NB4 (cell line): ENCODE measurements around the gene DLX3.

ENCODE experiments used
- POLR2A ChIP-seq: IDR thresholded peaks from 2 replicates; pipeline ENCODE4 v1.6.1; 2011; ENCODE audit warnings: mild to moderate bottlenecking; ENCODE audit not compliant: insufficient read length; ENCODE audit errors: extremely low read depth
- TF ChIP-seq, protein P1 (sequence below): IDR thresholded peaks from one replicate; pipeline ENCODE4 v1.5.1; 2012; ENCODE audit warnings: low read depth, low read length
- TF ChIP-seq, protein P2 (sequence below): IDR thresholded peaks from 2 replicates; pipeline ENCODE4 v1.6.1; 2011; ENCODE audit warnings: low read depth, low read length

DNA sequence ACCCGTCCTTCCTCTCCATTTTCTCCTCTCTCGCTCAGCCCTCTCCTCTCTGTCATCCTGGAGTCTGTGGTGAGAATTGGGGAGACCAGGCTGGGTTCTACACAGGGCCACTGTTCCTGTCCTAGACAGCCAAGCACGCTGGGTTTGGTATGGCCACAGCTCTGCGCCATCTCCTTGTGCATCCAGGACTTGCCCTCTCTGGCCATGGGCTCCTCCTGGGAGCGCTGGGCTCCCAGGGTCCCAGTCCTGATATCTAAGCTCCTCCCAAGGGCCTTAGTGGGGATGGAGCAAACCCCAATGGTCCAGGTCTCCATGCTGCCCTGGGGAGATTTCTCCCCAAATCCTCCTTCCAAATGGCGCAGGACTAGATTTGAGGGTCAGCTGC is 33.7 kb upstream of the DLX3 start:
- TF ChIP-seq, protein P1, sequence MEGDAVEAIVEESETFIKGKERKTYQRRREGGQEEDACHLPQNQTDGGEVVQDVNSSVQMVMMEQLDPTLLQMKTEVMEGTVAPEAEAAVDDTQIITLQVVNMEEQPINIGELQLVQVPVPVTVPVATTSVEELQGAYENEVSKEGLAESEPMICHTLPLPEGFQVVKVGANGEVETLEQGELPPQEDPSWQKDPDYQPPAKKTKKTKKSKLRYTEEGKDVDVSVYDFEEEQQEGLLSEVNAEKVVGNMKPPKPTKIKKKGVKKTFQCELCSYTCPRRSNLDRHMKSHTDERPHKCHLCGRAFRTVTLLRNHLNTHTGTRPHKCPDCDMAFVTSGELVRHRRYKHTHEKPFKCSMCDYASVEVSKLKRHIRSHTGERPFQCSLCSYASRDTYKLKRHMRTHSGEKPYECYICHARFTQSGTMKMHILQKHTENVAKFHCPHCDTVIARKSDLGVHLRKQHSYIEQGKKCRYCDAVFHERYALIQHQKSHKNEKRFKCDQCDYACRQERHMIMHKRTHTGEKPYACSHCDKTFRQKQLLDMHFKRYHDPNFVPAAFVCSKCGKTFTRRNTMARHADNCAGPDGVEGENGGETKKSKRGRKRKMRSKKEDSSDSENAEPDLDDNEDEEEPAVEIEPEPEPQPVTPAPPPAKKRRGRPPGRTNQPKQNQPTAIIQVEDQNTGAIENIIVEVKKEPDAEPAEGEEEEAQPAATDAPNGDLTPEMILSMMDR: no peak
- TF ChIP-seq POLR2A: no peak
- TF ChIP-seq, protein P2, sequence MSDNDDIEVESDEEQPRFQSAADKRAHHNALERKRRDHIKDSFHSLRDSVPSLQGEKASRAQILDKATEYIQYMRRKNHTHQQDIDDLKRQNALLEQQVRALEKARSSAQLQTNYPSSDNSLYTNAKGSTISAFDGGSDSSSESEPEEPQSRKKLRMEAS: no peak
